H1 (cell line): ENCODE measurements around the gene PIGT. TPM values are rescaled to one million over a fixed set of nuclear protein-coding genes. Genes with fewer than 3 reads are reported as not detected.

ENCODE experiments used
- POU5F1 ChIP-seq: IDR thresholded peaks from 2 replicates; pipeline ENCODE4 v1.6.1; 2011; ENCODE audit warnings: low read depth, mild to moderate bottlenecking, low read length, moderate library complexity
- polyA plus RNA-seq, 7 experiments: library from polyadenylated mRNA; depleted of rRNA in 3 of 7; stranded (reverse) in 5 of 7; unstranded in 2 of 7; fragments of >200 nt in 5 of 7; fragments of 200-250 nt in 2 of 7; gene quantifications; 1 replicate in 5 of 7; 2 replicates in 1 of 7; 4 replicates in 1 of 7; pipeline versions ENCODE4 v1.2.1 to v1.2.3, GENCODE V29; 2011 to 2013; ENCODE audit warnings: missing spikeins in 2 of 7, mixed read lengths in 2 of 7
- total RNA-seq: library from RNA; stranded (reverse); fragmentation: NEBNext Ultra II Directional; extraction: Animal tissue kit (Norgen Biotek cat#: 25700); gene quantifications from 2 replicates; pipeline ENCODE4 v1.2.1, GENCODE V29; 2021

The PIGT gene
- total and polyA plus RNA-seq, 2 of the 8 experiments (the other 6 are each of a cell fraction or from before 2014, with no cell fraction given) = 66.0 to 89.7 TPM

DNA sequence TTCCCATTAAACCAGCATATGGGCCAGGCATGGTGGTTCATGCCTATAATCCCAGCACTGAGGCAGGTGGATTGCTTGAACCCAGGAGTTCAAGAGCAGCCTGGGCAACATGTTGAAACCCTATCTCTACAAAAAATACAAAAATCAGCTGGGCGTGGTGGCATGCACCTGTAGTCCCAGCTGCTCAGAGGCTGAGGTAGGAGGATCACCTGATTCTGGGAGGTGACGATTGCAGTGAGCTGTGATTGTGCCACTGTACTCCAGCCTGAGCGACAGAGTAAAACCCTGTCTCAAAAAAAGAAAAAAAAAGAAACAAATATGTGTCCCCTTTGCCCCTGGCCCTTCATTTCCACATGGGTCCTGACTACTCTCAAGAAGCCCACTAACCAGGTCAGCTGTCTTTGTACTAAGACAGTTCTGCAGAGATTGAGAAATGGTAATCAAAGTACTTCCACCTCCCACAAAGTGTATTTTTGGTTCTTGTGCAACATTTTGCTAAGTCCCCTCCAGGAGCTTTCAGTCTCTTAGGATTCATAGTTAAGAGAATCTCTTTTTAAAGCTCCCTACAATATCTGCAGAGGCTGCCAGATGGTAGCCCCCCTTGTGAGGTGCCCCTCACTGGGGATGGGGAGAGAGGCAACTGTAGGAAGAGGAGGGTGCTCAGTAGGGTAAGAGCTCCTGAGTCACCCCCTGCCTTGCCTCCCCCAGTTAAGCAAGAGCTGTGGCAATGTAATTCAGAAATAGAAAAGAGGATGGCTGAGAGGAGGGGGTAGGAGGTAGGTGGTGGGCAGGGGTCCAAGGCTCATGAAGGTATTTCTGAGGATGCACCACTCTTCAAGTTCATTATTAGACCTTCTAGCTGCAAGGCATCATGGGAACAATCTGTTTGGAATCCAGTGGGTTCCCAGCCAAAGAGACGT, 37.1 kb downstream of the PIGT start (continued):
- TF ChIP-seq POU5F1 = no peak
